Suprapubic skin (tissue), 4 donors: ENCODE measurements around the gene ADAMTS17. TPM values are rescaled to one million over a fixed set of nuclear protein-coding genes. Genes with fewer than 3 reads are reported as not detected.
"Not testable (repeated sequence)": the region's sequence is repeated elsewhere in the genome, so short reads cannot be mapped to it uniquely, and the experiment has no call there.

Source experiments
- DNase-seq, 2 donors: peaks; one replicate each; pipeline ENCODE4 v3.0.0-alpha.2; 2019; ENCODE audit warnings: low spot score in 2 of 2
- H3K27ac ChIP-seq: fragments of 200-600 bp; sonication (generic); one replicate; pipeline ENCODE4 v1.5.1; 2019
- H3K27me3 ChIP-seq: fragments of 200-600 bp; sonication (generic); one replicate; pipeline ENCODE4 v1.5.1; 2019
- H3K36me3 ChIP-seq: fragments of 200-600 bp; sonication (generic); one replicate; pipeline ENCODE4 v1.5.1; 2019
- H3K4me1 ChIP-seq: fragments of 200-600 bp; sonication (generic); one replicate; pipeline ENCODE4 v1.5.1; 2019
- H3K4me3 ChIP-seq: fragments of 200-600 bp; sonication (generic); one replicate; pipeline ENCODE4 v1.5.1; 2019; ENCODE audit warnings: mild to moderate bottlenecking
- H3K9me3 ChIP-seq: fragments of 200-600 bp; sonication (generic); one replicate; pipeline ENCODE4 v1.5.1; 2019
- CTCF ChIP-seq, 2 donors: fragments of 200-600 bp in 1 of 2; fragments of 450-650 bp in 1 of 2; sonication (generic) in 1 of 2; IDR thresholded peaks; one replicate each; pipeline ENCODE4 v1.5.1; 2016 to 2019; ENCODE audit warnings: antibody characterized with exemption in 2 of 2, mild to moderate bottlenecking in 1 of 2, moderate library complexity in 1 of 2
- EP300 ChIP-seq: sonication (generic); formaldehyde crosslinking; IDR thresholded peaks from one replicate; pipeline ENCODE4 v1.6.1; 2017; ENCODE audit warnings: antibody characterized with exemption
- POLR2A ChIP-seq, 2 donors: fragments of 450-650 bp; IDR thresholded peaks; one replicate each; pipeline ENCODE4 v1.6.1; 2017; ENCODE audit warnings: antibody characterized with exemption in 2 of 2, mild to moderate bottlenecking in 2 of 2, moderate library complexity in 2 of 2
- POLR2AphosphoS5 ChIP-seq, 3 donors: sonication (generic); formaldehyde crosslinking; IDR thresholded peaks; one replicate each; pipeline ENCODE4 v1.6.1; 2017; ENCODE audit warnings: antibody characterized with exemption in 3 of 3
- WGBS: methylation state at CpG from one replicate; pipeline ENCODE4 v1.1.5; 2018; 5-methylcytosine and 5-hydroxymethylcytosine counted together
- total RNA-seq, 4 donors: library from RNA; depleted of rRNA; stranded (reverse); fragments of >200 nt; gene quantifications; one replicate each; pipeline ENCODE4 v1.1.0, GENCODE V29; 2016

The ADAMTS17 gene
- total RNA-seq, 4 donors from 2014 or later: 4.2 to 12.3 (median 6.3) TPM

DNA sequence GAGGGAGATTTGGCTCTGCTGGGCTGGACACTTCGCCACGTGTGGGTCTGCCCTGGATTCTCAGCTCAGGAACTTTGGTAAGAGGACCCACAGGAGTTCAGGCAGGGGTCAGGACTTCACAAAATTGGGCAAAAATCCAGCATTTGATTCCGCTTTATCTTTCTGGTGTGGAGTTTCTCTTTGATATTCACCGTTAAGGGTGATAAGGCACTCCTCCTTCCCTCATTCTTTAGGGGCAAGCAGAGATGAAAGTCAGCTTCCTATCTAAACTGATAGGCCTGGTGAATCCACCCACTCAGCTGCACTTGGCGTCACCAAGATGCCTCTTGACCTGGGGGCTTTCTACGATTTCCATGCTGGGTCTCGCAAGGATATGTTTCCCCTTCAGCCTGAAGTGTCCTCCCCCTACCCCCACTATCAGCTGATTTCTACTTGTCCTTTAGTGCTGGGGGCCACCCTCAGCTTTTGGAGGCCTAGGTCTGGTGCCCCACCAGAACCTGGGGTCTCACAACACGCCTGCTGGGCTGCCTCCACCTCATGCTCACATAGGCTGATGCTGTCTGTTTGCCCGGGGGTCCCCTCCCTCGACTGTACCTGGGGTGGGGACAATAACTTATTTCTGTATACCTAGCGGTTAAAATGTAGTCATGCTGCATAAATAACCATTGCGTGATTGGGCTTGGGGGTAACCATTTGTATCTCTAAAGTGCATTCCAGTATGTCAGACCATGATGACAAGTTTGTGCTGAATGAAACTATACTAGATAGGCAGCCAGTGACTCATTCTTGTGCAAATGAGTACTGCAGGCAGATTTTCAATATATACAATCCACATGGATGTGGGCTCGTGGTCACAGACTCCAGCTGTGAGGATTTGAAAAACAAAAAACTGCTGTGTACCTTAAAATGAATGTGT is 248.3 kb downstream of the ADAMTS17 start:
- Histone ChIP-seq H3K36me3 (no peaks in the 10 kb centered on the region), H3K9me3 (no peaks in the 10 kb centered on the region), H3K4me3 (no peak overlapping the region), H3K4me1 (no peaks in the 10 kb centered on the region), H3K27ac (no peak overlapping the region), H3K27me3 (no peaks in the 10 kb centered on the region)
- TF ChIP-seq POLR2A (IDR thresholded peaks at IDR 0.05): no peak
- no peak for TF ChIP-seq CTCF (IDR thresholded peaks at IDR 0.05)
- TF ChIP-seq EP300: no peak
- no peak for TF ChIP-seq POLR2AphosphoS5 (IDR thresholded peaks at IDR 0.05)
- no peak for DNase-seq
- WGBS: 75% methylated on average over 12 of the region's 13 CpGs

DNA sequence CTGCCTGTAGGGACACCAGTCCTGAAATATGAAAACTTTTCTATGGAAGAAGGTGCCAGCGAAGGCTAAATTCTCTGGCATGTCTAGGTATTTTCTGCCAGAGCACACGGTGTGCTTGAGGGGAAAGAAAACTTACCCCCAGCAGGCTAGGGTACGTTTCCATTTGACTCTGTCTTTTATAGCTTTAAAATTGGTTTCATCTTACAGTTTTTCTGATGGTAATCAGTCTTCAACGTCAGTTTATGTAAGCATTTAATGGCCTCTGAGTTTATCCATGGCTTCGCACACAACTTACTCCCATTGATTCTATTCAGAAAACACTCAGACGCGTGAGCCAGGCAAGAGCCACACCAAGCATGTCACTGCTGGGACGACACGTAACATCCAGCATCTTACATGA is 249.7 kb downstream of the ADAMTS17 start:
- no peak for DNase-seq
- Histone ChIP-seq H3K27ac (no peak overlapping the region), H3K4me3 (no peak overlapping the region), H3K27me3 (no peaks in the 10 kb centered on the region), H3K36me3 (no peaks in the 10 kb centered on the region), H3K4me1 (no peaks in the 10 kb centered on the region), H3K9me3 (no peaks in the 10 kb centered on the region)
- TF ChIP-seq POLR2A (IDR thresholded peaks at IDR 0.05) (no peak), POLR2AphosphoS5 (IDR thresholded peaks at IDR 0.05) (no peak), CTCF (IDR thresholded peaks at IDR 0.05) (no peak), EP300 (no peak)
- WGBS: 90% methylated on average over 9 of the region's 9 CpGs

DNA sequence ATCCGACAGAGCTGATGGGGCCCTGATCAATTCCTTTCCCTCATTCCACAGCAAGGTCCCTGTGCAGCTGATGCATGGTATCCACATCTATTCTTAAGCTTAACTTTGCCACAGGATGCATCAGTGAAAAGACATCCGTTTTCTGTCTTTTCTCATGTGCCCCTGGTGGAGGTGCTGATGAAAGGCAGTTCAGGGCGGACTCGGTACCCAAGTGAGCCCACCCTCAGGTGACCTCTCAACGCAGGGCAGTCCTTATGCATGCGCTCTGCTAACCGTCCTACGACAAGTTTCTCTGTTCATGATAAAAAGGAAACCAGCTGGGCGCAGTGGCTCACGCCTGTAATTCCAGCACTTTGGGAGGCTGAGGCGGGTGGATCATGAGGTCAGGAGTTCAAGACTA is 251.4 kb downstream of the ADAMTS17 start:
- H3K36me3 ChIP-seq: no peaks in the 10 kb centered on the region
- no peak for TF ChIP-seq EP300
- TF ChIP-seq POLR2AphosphoS5 (IDR thresholded peaks at IDR 0.05): no peak
- no peak for TF ChIP-seq POLR2A (IDR thresholded peaks at IDR 0.05)
- no peak for TF ChIP-seq CTCF (IDR thresholded peaks at IDR 0.05)
- WGBS: 98% methylated on average over 6 of the region's 11 CpGs
- no peaks in the 10 kb centered on the region for H3K4me1 ChIP-seq
- DNase-seq: no peak
- H3K27me3 ChIP-seq: no peaks in the 10 kb centered on the region
- no peak overlapping the region for H3K4me3 ChIP-seq
- H3K27ac ChIP-seq: no peak overlapping the region
- H3K9me3 ChIP-seq: no peaks in the 10 kb centered on the region

DNA sequence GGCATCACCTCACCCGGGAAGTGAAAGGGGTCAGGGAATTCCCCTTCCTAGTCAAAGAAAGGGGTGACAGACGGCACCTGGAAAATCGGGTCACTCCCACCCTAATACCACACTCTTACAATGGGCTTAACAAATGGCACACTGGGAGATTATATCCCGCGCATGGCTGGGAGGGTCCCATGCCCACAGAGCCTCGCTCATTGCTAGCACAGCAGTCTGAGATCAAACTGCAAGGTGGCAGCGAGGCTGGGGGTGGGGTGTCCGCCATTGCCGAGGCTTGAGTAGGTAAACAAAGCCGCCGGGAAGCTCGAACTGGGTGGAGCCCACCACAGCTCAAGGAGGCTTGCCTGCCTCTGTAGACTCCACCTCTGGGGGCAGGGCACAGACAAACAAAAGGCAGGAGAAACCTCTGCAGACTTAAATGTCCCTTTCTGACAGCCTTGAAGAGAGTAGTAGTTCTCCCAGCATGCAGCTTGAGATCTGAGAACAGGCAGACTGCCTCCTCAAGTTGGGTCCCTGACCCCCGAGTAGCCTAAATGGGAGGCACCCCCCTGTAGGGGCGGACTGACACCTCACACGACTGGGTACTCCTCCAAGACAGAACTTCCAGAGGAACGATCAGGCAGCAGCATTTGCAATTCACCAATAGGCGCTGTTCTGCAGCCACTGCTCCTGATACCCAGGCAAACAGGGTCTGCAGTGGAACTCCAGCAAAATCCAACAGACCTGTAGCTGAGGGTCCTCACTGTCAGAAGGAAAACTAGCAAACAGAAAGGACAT is 257.5 kb downstream of the ADAMTS17 start:
- DNase-seq, H3K9me3 ChIP-seq: not testable (repeated sequence)

DNA sequence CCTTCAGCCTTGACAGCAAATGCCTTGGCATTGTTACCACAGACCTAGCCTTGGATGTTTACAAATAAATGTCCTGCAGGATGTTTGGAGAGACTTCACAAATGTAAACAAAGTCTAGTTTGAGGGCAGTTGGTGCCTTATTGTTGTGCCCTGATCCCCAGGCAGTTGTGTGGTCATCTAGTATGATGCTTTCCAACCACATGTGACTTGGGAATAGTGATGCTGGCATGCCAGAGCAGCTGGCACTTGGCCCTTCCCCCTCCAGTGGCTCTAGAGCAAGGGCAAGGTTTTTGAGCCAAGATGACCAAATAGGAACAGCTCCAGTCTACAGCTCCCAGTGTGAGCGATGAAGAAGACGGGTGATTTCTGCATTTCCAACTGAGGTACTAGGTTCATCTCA is 258.2 kb downstream of the ADAMTS17 start:
- H3K4me1 ChIP-seq: no peaks in the 10 kb centered on the region
- 100% methylated on average over 2 of the region's 2 CpGs for WGBS
- H3K36me3 ChIP-seq: no peaks in the 10 kb centered on the region
- no peaks in the 10 kb centered on the region for H3K27me3 ChIP-seq
- no peaks in the 10 kb centered on the region for H3K9me3 ChIP-seq
- TF ChIP-seq CTCF (IDR thresholded peaks at IDR 0.05) (no peak), POLR2AphosphoS5 (IDR thresholded peaks at IDR 0.05) (no peak), EP300 (no peak)
- H3K4me3 ChIP-seq: no peak overlapping the region
- no peak overlapping the region for H3K27ac ChIP-seq
- no peak for DNase-seq

More for the DNA sequence above, 257.5 kb downstream of the ADAMTS17 start:
- not testable (repeated sequence) for H3K4me3 ChIP-seq, H3K27ac ChIP-seq, H3K36me3 ChIP-seq, H3K27me3 ChIP-seq, H3K4me1 ChIP-seq
- 88% methylated on average over 14 of the region's 17 CpGs for WGBS
